Activated gamma-delta T cell (primary cell): ENCODE results near the gene ELAPOR1.
A peak's percentile ranks its signal among the peaks of the same experiment; 100 is the strongest.

Source experiments
- DNase-seq: peaks from one replicate; lab custom pipeline; 2025; lab: John Stamatoyannopoulos, UW
- total RNA-seq, 2 donors: gene quantifications; one replicate each; lab custom pipeline; 2026; lab: John Stamatoyannopoulos, UW

Gene ELAPOR1
- 13.5 to 23.7 reads per million in 2 donors for total RNA-seq

- DNase-seq: peak; percentile 65
These were observed at the start of gene ELAPOR1 for GRCh38 chr1:109113590-109114341. Gene ELAPOR1, plus strand, starts transcription at chr1:109114115. Its CDS starts 69 bp downstream, at chr1:109114184.

- no peak for DNase-seq
These were observed 48.8 kb upstream of the ELAPOR1 start for GRCh38 chr1:109065137-109065536.

- no peak for DNase-seq
These were observed 46.0 kb upstream of the ELAPOR1 start for GRCh38 chr1:109067883-109068282.

- DNase-seq: no peak
These were observed 44.6 kb upstream of the ELAPOR1 start for GRCh38 chr1:109069294-109069693.

- DNase-seq: peak; percentile 82
These were observed 38.1 kb upstream of the ELAPOR1 start, which contains the start of gene TAF13 for GRCh38 chr1:109075531-109076490. Gene TAF13, minus strand, starts transcription at chr1:109076003. Its CDS starts 56 bp downstream, at chr1:109075947.

- no peak for DNase-seq
These were observed 35.6 kb upstream of the ELAPOR1 start for GRCh38 chr1:109078317-109078716.

- DNase-seq: no peak
These were observed 34.7 kb upstream of the ELAPOR1 start for GRCh38 chr1:109079240-109079622.

GRCh38 chr1:109080441-109081082 lies 33.4 kb upstream of the ELAPOR1 start:
- no peak for DNase-seq

GRCh38 chr1:109083501-109083900 lies 30.4 kb upstream of the ELAPOR1 start:
- DNase-seq: no peak

- DNase-seq: no peak
These were observed 30.0 kb upstream of the ELAPOR1 start for GRCh38 chr1:109083923-109084322.

- DNase-seq: no peak
These were observed 29.1 kb upstream of the ELAPOR1 start for GRCh38 chr1:109084563-109085517.

GRCh38 chr1:109089242-109090015 lies 24.5 kb upstream of the ELAPOR1 start:
- no peak for DNase-seq

GRCh38 chr1:109090196-109091077 lies 23.5 kb upstream of the ELAPOR1 start, which contains the start of gene TMEM167B:
Gene TMEM167B, plus strand, starts transcription at chr1:109090764. Its CDS starts 109 bp downstream, at chr1:109090873.
- peak; percentile 59 for DNase-seq

- DNase-seq: no peak
These were observed 22.7 kb upstream of the ELAPOR1 start for GRCh38 chr1:109091078-109091838.

GRCh38 chr1:109091839-109092193 lies 22.1 kb upstream of the ELAPOR1 start:
- no peak for DNase-seq

GRCh38 chr1:109094377-109094803 lies 19.5 kb upstream of the ELAPOR1 start:
- no peak for DNase-seq

- DNase-seq: no peak
These were observed 19.0 kb upstream of the ELAPOR1 start for GRCh38 chr1:109094871-109095270.

- DNase-seq: no peak
These were observed 18.3 kb upstream of the ELAPOR1 start for GRCh38 chr1:109095631-109096030.
